HK-2 (cell line): ENCODE measurements around the gene AGFG1.
A peak's percentile ranks its signal among the peaks of the same experiment; 100 is the strongest.

ENCODE experiments used
- DNase-seq: peaks from one replicate; pipeline ENCODE4 v3.0.0-alpha.2; 2018; ENCODE audit not compliant: unreplicated experiment

Gene AGFG1

GRCh38 chr2:227462462-227462951 is 9.4 kb upstream of the AGFG1 start:
- no peak for DNase-seq

GRCh38 chr2:227462972-227463931 is 8.7 kb upstream of the AGFG1 start:
- no peak for DNase-seq

GRCh38 chr2:227464361-227464760 is 7.6 kb upstream of the AGFG1 start:
- no peak for DNase-seq

GRCh38 chr2:227464851-227465250 is 7.1 kb upstream of the AGFG1 start:
- no peak for DNase-seq

- no peak for DNase-seq
Observed at GRCh38 chr2:227466887-227467600, 4.9 kb upstream of the AGFG1 start.

- no peak for DNase-seq
Observed at GRCh38 chr2:227471412-227471811, 544 bp upstream of the AGFG1 start.

GRCh38 chr2:227472265-227473121 is 537 bp downstream of the AGFG1 start:
- DNase-seq: peak; percentile 51

- DNase-seq: no peak
Observed at GRCh38 chr2:227473122-227473461, 1.1 kb downstream of the AGFG1 start.

GRCh38 chr2:227473806-227474205 is 1.9 kb downstream of the AGFG1 start:
- DNase-seq: no peak

GRCh38 chr2:227474410-227474809 is 2.5 kb downstream of the AGFG1 start:
- no peak for DNase-seq

GRCh38 chr2:227477291-227477690 is 5.3 kb downstream of the AGFG1 start:
- DNase-seq: no peak

GRCh38 chr2:227479865-227480475 is 8.0 kb downstream of the AGFG1 start:
- DNase-seq: no peak

- DNase-seq: no peak
Observed at GRCh38 chr2:227480528-227480927, 8.6 kb downstream of the AGFG1 start.

GRCh38 chr2:227482638-227483340 is 10.8 kb downstream of the AGFG1 start:
- DNase-seq: no peak

GRCh38 chr2:227485429-227485828 is 13.5 kb downstream of the AGFG1 start:
- no peak for DNase-seq

GRCh38 chr2:227486688-227487087 is 14.7 kb downstream of the AGFG1 start:
- no peak for DNase-seq

- no peak for DNase-seq
Observed at GRCh38 chr2:227488045-227488444, 16.1 kb downstream of the AGFG1 start.

- DNase-seq: no peak
Observed at GRCh38 chr2:227491386-227491785, 19.4 kb downstream of the AGFG1 start.

GRCh38 chr2:227493524-227493923 is 21.6 kb downstream of the AGFG1 start:
- DNase-seq: no peak

GRCh38 chr2:227497158-227497557 is 25.2 kb downstream of the AGFG1 start:
- DNase-seq: no peak
